CD4-positive, alpha-beta T cell treated with Interleukin-1 beta for 1 hour (primary cell): ENCODE data around the gene TDRD3.
"Not testable (repeated sequence)": the region's sequence is repeated elsewhere in the genome, so short reads cannot be mapped to it uniquely, and the experiment has no call there.

ENCODE experiments used
- DNase-seq, 2 donors: peaks; one replicate each; pipeline ENCODE4 v3.0.0-alpha.2; 2020 to 2022

TDRD3 gene

DNA sequence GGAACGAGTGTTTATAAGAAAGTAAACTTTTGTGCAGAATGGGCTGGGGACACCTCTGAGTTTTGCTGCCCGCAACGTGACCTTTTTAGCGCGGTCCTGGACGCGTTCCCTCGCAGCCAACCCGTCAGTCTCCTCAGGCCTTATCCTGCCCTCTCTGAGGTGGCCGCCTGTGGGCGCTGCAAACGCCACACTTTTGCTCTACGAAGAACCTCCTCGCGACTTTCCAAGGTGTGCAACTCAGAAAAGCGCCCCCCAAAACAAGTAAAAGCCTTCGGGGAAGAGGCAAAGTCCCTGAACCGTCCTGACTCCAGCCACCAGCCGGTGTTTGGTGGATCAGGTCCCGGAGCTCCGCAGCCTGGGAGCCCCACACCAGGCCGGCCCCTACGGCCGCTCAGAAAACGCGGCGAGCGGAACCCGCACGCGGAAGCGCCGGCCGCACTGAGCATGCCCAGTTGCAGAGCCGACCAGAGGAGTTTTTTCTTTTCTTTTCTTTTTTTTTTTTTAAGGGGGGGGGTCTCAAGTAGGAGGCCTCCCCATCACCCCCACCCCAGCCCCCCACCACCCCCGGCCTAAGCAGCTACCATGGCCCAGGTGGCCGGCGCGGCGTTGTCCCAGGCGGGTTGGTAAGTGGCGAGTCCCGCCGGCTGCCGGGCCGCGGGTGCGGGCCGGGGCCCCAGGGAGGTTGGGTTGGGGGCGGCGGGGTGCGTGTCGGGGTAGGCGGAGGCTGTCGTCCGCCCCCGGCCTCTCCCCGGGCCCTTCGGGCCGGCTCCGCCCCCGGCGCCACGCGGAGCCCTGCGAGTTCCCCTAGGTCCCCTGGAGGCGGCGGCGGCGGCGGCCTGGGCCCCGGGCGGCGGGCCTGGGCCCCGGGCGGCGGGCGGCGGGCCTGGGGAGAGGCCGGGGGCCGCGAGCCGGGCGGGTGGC is at the start of gene TDRD3:
TDRD3 (plus strand) TSS at position 438 of the 921 bp plus-strand sequence; CDS start at position 583, 145 bp downstream.
- peak; percentile 81 to 83 for DNase-seq

DNA sequence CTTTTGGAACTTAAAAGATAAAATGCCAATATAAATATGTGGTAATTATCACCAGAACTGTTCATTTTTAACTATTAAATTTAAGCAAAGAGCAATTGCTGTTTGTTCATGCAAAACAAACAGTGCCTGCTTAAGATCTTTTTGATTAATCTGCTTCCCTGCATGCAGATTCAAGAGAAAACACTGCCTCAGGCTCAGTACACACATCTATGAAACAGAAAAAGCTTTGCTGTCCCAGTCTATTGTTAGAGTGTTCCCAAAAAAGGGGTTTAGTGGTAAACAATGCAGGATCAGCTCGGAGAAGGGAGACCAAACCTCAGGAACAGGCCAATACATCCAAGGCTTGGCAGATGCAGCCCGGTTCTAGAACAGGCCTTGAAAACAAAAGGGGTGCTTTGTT is 49.3 kb upstream of the TDRD3 start:
- DNase-seq = no peak

DNA sequence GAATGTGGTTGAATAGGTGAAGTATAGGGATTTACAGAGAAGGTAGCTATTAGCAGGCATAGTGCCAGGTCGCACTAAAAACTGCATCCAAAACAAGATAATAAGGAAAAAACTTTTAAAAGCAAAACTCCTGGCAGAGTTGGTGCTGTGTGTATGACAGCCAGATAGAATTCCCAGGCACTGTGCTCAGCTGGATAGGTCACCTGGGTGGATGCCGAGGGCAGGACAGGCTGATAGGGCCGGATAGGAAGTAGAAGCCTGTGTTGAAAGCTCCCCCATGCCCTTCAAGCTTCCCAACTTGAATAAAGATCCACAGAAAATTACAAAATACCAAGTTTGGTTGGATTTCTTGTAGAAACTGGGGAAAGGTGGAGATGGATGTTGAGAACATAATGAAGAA is 48.9 kb upstream of the TDRD3 start:
- no peak for DNase-seq

DNA sequence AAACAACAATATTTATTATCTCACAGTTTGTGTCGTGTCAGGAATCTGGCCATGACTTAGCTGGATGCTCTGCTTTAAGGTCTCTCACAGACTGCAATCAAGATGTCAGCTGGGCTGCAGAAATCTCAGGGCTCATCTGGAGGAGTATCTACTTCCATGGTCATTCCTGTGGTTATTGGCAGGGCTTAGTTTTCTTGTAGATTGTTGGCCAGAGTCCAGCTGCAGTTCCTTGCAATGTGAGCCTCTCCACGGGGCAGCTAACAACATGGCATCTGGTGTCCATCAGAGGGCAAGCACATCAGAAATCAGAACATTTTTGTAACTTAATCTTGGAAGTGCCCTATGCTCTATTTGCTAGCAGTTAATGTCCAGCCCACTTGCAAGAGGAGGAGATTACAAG is 45.7 kb upstream of the TDRD3 start:
- no peak for DNase-seq

DNA sequence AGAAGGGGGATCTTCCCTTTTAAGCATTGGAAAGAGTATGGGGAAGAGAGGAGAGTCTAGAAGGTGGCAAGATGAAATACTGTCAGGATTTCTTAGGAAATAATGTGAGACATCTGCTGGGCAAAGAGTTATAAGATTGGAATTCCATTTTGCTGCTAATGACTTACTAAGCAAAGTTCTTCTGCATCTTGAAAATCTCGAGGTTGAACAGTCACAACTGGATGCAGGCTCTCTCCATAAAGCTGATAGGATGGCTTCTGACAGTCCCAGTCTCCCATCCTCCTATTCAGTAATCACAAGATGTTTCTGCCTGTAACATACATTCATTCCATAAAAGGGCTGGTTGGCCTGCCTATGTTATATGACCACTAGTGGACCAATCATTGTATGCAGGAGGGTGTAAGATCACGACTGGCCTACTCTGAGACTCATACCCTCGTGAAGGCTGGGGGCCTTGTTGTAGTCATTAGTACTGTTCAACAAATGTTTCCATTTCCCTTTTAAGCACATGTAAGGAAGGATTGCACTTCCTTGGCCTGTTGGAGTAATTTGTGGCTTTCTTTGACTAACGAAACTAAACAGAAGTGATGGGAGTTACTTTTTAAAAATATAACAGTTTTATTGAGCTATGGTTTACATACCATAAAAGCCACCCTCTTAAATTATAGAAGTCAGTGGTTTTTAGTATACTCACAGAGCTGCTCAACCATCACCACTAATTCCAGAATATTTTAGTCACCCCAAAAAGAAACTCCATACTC is 45.0 kb upstream of the TDRD3 start:
- no peak for DNase-seq

DNA sequence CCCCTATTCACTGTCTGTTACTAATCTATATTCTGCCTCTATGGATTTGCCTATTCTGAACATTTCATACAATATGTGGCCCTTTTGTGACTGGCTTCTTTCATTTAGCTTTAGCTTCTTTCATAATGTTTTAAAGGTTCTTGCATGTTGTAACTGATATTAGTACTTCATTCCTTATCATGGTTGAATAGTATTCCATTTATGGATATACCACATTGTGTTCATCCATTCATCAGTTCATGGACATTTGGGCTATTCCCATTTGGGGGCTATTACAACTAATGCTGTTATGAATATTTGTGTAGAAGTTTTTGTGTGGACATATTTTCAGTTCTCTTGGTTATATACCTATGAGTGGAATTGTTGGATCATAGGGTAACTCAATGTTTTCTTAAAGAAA is 44.4 kb upstream of the TDRD3 start:
- DNase-seq = no peak

DNA sequence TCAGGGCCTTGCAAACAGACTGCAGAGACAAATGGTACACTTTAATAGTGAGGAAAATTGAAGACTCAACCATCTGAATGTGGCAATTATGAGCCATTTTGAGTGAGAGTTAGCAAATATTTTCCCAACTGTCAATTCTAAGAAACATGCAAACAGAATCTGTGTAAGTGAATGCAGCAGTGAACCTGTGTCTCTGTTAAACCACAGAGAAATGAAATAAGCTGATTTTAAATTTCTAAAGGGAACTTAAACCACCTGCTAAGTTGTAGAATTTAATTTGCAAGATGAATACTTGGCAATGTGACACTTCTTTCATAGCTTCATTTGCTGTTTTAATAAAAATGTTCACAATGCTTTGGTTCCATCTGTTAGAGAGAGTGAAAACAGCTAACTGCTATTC is 42.0 kb upstream of the TDRD3 start:
- no peak for DNase-seq

DNA sequence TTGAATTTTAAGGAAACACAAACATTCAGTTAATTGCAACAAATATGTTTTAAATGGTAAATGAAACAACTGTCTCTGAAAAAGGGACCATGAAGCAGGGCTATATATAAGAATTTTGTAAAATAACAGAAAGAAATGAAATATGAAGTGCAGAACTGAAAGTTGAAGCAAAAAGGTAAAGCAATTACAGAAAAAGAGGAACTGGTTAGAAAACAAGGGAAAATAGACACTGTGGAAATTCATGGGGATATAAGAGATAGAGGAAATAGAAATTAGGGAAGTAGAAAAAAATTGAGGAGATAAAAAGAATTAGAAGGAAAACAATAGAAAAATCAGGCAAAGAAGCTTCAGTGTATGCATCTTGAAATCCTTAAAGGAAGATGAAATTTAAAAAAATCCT is 40.0 kb upstream of the TDRD3 start:
- no peak for DNase-seq

DNA sequence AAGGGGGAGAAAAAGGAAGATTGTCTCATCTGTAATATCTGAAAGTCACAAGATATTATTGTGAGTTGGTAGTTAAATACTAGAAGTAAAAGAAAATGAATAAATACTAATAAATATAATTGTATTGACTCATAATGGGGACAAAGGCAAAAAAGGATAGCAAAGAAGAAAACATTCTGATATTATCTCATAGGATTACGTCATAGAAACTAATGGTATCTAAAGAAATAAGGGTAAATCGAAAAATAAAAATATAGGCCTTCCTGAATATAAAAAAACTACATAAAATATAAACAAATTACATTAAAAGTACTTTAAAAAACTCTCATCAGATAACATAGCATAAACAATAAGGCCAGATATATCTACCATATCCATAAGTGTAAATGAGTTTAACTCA is 38.6 kb upstream of the TDRD3 start:
- no peak for DNase-seq

DNA sequence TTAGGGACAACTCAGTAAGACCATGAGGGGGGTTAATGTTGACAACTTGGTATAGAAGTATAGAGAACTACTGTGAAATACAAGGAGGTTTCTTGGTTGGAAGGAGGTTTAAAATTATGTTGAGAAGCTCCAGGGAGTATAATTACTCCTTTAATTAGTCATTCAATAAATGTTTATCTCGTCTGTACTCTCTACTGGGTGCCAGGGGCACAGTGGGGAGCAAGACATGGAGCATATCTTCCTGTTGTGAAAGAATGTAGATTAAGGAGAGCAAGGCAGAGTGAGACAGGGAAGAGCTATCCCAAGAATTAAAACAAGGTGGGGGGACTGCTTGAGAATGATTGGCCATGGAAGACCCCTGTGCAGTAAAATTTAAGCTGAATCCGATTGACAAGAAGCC is 33.7 kb upstream of the TDRD3 start:
- DNase-seq = no peak

DNA sequence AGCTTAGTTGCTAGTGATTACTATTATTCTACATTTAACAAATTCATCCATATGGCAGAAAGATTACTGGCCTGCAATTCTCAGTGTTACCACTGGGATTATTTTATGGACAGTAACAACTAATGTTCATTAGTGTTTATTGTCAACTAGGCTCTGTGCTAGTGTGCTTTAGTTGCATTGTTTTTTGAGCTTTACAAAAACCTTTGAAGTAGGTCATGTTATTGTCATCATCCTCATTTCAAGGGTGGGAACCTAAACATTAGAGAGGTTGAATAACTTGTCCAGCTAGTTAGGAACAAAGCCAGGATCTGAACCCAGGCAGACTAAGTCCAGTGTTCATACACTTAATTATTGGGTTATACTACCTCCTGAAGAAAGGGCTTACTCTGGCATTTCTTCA is 27.8 kb upstream of the TDRD3 start:
- peak in 1 of 2 donors; percentile 13 for DNase-seq

DNA sequence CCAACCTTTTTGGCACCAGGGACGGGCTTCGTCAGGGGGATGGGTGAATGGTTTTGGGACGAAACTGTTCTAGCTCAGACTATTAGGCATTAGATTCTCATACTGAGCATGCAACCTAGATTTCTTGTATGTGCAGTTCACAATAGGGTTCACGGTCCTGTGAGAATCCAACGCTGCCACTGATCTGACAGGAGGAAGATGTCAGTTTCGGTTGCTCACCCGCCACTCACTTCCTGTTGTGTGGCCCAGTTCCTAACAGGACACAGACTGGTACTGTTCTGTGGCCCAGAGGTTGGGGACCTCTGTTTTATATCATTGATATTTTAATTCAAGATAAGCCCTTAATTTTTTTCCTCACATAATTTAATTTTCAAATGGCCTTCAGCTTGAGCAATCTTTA is 26.7 kb upstream of the TDRD3 start:
- DNase-seq = peak in 1 of 2 donors; percentile 8

DNA sequence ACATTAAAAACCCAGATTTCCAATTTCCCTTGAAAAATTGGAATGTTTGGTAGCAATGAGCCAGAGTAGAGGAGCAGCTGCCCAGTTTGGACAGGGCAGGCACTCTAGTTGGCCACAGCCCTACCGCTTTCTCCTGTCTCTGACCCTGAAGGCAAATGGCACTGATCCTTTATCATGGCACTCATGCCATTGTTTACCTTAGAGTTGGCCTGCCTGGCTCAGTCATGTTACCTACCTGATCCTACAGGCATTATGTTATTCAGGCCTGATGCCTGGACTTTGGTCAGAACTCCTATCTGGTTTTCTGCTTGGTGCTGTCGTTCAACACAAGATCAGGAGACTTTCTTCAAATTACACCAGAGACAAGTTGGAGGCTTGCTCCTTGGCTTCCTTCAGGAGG is 24.9 kb upstream of the TDRD3 start:
- DNase-seq = no peak

DNA sequence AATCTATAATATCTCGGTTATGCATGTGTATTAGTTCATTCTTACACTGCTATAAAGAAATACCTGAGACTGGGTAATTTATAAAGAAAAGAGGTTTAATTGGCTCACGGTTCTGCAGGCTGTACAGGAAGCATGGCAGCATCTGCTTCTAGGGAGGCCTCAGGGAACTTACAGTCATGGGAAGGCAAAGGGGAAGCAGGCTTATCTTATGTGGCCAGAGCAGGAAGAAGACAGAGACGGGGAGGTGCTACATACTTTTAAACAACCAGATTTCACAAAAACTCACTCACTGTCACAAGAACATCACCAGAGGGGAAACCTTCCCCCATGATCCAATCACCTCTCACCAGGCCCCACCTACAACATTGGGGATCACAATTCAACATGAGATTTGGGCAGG is 17.7 kb upstream of the TDRD3 start:
- not testable (repeated sequence) for DNase-seq

DNA sequence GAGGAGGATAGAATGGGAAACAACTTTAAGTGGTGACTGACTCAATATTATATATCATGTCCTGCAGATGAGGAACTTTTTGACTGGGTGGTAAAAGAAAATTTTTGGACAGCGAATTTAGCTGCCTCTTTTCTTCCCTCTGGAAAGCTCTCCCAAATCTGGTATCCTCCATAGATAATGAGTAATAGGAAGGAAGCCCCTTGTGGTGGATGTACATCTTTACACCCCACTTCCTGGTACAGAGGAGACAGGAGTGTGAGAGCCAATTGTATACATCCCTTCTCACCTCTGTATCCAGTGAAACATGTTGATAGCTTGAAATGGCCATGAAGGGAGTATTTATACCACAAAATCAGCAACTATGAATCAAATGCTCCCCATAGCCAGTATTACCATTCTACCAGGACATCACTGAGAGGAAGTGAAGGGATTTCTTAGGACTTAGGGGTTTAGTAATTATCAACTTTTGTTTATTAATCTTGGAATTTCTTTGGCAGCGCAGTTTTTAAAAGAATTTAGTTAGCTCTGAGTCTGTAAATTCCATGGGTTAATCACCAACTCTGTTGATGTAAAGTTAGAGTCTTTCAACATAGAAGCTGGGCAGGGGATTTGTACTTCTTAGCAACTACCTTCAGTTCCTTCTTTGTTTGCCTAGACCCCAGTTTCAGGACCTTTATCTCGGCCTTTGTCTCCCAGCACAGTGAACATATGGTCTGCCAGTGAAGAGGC is 17.0 kb upstream of the TDRD3 start:
- DNase-seq = no peak

DNA sequence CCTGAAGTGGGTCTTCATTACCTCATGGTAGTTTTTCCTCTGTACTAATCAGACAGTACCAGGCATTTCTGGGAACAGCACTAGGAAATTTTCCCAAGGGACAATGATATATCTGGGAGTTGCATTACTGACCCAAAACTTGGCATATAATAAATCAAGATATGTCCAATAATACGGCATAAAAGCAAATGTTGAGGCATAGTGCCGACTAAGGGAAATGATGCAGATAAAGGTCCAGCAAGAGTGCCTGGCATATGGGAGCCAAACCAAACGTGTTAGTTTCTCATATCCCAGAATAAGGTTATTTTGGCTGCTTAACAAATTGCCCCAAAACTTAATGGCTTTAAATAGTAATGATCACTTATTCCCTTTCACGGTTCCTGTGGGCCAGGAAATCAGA is 12.1 kb upstream of the TDRD3 start:
- DNase-seq = no peak

DNA sequence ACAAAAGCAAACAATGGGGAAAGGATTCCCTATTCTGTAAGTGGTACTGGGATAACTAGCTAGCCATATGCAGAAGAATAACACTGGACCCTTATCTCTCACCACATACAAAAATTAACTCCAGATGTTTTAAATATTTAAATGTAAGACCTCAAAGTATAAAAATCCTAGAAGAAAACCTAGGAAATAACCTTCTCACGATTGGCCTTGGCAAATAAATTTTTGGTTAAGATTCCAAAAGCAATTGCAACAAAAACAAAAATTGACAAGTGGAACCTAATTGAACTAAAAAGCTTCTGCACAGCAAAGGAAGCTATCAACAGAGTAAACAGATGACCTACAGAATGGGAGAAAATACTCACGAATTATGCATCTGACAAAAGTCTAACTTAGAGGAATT is 10.8 kb upstream of the TDRD3 start:
- no peak for DNase-seq

DNA sequence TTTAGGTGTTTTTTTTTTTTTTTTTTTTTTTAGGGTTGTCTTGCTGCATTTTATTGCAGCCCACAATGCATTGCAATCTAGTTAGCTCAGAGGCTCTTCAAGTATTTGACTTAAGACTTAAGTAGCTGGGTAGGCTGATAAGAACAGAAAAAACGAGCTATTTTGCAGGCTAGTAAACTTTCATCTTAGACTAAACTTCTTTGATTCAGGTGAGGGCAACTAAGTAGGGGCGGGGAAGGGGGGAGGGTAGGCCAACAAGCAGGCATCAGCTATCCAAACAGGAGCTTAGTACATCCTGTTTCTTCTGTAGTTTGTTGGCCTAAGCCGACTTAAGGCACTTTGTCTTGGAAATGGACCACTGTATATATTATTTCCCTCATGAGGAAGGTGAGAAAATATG is 4.9 kb upstream of the TDRD3 start:
- no peak for DNase-seq

DNA sequence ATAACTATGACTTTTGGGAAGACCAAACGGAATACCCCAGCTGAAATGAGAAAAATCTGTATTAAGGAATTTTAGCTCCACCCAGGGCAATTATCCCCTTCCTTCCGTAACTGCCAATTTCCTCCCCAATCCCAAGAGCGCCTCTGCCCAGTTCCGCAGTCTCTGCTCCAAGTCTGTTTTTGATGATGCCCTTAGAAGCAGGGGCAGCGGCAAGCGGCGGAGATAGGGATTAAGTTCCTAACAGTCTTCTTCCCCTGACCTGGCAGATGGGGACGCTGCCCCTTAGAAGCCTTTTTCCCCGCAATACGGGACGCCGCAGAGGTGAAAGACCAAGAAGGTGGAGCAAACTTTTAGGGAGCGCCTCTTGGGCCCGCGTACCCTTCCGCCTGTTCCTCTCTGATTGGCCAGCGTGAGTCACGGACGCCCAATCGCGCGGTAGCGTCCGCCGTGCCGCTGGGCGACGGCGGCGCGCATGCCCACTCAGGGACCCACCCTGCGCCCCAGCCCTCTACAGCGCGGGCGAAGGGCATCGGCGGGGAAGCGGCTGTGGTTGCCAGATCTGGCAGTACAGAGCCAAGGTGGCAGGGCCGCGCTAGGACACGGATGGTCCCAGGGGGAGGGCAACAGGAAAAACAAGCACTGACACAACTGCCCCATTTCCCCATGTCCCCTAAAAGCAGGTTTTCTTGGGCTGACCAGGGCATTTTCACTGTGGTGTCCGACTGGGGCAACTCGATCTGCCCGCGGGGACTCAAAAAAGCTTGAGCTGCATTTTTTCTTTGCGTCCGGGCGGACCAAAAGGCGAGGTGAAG is 843 bp upstream of the TDRD3 start:
- peak; percentile 89 to 90 for DNase-seq

DNA sequence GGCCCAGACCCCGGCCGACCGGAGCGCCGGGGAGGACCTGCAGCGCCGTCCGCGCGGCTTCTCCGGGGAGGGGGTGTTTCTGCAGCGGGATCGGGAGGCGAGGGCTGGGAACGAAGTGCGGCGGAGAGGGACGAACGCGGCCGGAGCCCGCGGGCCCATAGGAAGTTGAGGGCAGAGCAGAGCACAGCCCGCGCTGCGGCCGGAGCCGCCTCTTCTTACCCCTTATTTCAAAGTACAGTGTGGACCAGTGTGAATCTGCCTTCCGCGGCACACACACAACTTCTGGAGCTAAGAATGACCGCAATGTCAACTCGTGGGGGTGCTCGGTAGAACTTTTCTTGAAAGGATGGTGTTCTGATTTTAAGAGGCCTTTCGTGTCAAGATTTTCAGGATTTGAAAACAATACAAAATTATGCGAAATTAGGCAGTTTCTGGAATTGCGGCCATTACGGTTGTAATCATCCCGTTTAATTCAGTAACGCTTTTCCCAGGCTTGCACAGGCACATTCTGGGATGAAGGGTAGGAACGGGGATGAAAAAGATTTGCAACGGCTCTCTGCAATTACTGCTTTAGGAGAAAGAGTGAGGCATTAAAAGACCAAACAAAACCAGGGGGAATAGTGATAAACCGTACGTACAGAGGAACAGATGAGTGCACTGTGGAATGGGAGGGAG is 821 bp downstream of the TDRD3 start:
- DNase-seq = peak in 1 of 2 donors; percentile 47

DNA sequence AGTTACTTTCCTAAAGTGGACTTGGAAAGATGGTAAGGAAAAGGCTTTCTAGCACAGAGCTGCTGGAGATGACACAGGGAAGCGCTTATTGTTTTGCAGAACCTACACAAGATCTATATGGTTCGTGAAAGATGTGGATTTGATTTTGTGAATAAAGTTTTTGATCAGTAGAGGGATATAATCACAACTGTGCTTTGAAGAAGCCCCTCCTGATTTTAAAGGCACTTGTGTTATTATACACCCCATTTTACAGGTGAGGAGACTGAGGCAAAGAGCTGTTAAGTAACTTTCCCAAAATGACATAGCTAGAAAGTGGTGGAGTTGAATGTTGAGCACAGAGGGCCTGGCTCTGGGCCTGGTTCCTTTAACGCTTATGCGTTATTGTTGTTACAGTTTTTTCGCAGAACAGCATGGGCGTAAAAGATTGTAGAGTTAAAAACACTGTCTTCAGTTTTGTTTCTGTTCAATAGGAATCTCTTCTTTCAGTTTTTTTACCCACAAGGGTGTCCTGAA is 1.4 kb downstream of the TDRD3 start:
- no peak for DNase-seq
